Mesothelial cell of epicardium (in vitro differentiated cells): Measurements from ENCODE around the gene CIBAR2. TPM values are rescaled to one million over a fixed set of nuclear protein-coding genes. Genes with fewer than 3 reads are reported as not detected.
A peak's percentile ranks its signal among the peaks of the same experiment; 100 is the strongest.

Experiments
- DNase-seq, 2 experiments: peaks; one replicate each; pipeline ENCODE4 v3.0.0; 2021; ENCODE audit warnings: low spot score in 2 of 2; ENCODE audit not compliant: unreplicated experiment in 2 of 2
- H3K27ac Mint-ChIP-seq: 2 replicates; pipeline ENCODE4 v1.8.0; 2021; ENCODE audit warnings: mixed read lengths
- H3K27me3 Mint-ChIP-seq: 2 replicates; pipeline ENCODE4 v1.8.0; 2021; ENCODE audit warnings: low read depth, mixed read lengths
- H3K36me3 Mint-ChIP-seq: 2 replicates; pipeline ENCODE4 v1.8.0; 2021; ENCODE audit warnings: mixed read lengths
- H3K4me1 Mint-ChIP-seq: 2 replicates; pipeline ENCODE4 v1.8.0; 2021; ENCODE audit warnings: mixed read lengths
- H3K4me3 Mint-ChIP-seq: 2 replicates; pipeline ENCODE4 v1.8.0; 2021; ENCODE audit warnings: mild to moderate bottlenecking, moderate library complexity, mixed read lengths
- H3K9me3 Mint-ChIP-seq: 2 replicates; pipeline ENCODE4 v1.8.0; 2021; ENCODE audit warnings: mixed read lengths
- total RNA-seq: library from RNA; stranded (reverse); gene quantifications from 3 replicates; pipeline ENCODE4 v1.2.1, GENCODE V29; 2021
- TF ChIP-seq, protein P1 (sequence below): fragments of 200-600 bp; sonication (generic); IDR thresholded peaks from one replicate; pipeline ENCODE4 v1.5.0; 2021; ENCODE audit warnings: antibody characterized with exemption; ENCODE audit not compliant: unreplicated experiment

Gene CIBAR2
- total RNA-seq, 1 donor from 2014 or later = not detected

DNA sequence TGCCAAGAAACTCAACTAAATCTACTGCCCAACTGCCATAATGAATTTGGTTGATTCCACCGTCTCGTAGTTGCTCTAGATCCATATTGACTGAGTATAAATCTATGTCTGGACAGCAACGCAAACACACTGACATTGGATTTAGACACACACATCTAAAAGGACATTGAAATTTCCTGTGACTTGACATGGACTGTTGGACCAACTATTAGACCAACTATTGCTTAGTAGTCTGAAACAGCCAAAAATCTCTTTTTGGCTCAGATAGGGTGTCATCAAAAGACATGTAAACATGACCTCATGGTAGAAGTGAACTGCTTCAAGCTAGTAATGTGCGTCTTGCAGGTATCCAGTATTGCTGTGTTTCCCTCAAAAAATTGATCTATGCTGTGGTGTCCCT lies 53.4 kb downstream of the CIBAR2 start:
- TF ChIP-seq, protein P1, sequence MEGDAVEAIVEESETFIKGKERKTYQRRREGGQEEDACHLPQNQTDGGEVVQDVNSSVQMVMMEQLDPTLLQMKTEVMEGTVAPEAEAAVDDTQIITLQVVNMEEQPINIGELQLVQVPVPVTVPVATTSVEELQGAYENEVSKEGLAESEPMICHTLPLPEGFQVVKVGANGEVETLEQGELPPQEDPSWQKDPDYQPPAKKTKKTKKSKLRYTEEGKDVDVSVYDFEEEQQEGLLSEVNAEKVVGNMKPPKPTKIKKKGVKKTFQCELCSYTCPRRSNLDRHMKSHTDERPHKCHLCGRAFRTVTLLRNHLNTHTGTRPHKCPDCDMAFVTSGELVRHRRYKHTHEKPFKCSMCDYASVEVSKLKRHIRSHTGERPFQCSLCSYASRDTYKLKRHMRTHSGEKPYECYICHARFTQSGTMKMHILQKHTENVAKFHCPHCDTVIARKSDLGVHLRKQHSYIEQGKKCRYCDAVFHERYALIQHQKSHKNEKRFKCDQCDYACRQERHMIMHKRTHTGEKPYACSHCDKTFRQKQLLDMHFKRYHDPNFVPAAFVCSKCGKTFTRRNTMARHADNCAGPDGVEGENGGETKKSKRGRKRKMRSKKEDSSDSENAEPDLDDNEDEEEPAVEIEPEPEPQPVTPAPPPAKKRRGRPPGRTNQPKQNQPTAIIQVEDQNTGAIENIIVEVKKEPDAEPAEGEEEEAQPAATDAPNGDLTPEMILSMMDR = no peak
- peaks cover 3% of the 10 kb centered on the region for H3K27me3 Mint-ChIP-seq

DNA sequence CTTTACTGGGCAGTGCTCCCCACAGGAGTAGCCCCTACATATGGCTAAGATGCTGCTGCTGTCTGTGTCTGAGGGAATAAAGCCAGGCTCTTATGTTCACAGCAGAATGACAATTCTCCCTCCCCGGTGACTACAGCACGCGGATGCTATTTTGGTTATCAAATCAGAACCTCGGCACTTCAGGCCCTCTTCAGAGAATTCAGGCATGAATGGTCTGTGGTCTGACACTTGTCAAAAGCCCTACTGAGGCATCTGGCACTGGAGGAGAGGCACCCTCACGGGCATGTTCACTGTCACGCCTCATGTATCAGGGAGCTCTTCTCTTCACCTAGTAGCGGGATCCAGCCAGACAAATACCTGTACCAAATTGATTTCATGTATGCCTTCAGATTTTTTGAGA lies 54.3 kb downstream of the CIBAR2 start:
- TF ChIP-seq, protein P1 = no peak
- peaks cover 17% of the 10 kb centered on the region for H3K4me1 Mint-ChIP-seq
- DNase-seq = no peak
- no peak overlapping the region for H3K4me3 Mint-ChIP-seq
- H3K27ac Mint-ChIP-seq = no peak overlapping the region
- H3K27me3 Mint-ChIP-seq = peaks cover 3% of the 10 kb centered on the region
- no peaks in the 10 kb centered on the region for H3K9me3 Mint-ChIP-seq
- no peaks in the 10 kb centered on the region for H3K36me3 Mint-ChIP-seq

More for the DNA sequence above, 53.4 kb downstream of the CIBAR2 start:
- Mint-ChIP-seq H3K36me3 (no peaks in the 10 kb centered on the region), H3K4me1 (peaks cover 17% of the 10 kb centered on the region), H3K9me3 (no peaks in the 10 kb centered on the region), H3K4me3 (no peak overlapping the region), H3K27ac (no peak overlapping the region)
- no peak for DNase-seq

DNA sequence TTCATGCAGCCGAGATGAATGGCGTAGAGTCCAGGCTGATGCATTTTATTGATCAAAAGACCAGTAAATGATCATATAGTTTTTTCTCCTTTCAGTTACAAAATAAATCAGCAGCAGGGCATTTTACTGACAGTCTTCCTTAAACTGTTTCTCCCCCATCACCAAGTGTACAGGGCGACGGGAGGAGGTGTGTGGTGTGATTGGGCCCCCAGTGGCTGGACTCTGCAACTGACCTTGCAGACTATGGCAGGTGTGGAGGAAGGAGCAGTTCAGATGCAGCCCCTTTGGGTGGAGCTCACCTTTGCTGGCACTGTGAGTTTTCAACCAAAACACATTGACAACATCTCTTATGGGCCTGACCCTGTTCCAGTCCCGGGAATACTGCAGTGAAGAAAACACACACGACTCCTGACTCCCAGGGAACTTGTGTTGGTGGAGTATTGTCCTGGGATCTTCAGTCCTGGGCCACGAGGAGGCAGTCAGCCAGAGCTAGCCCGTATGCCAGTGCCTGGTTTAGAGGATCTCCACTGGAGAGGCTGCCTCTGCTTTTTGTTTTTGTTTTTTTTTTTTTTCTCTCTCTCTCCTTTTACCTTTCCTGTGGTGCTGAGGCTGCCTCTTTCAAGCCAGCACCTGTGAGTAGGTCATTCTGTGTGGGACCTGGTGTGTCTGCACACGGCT lies 54.9 kb downstream of the CIBAR2 start:
- Mint-ChIP-seq H3K27ac (no peak overlapping the region), H3K27me3 (peaks cover 3% of the 10 kb centered on the region), H3K4me3 (no peak overlapping the region), H3K9me3 (no peaks in the 10 kb centered on the region), H3K4me1 (peaks cover 17% of the 10 kb centered on the region), H3K36me3 (no peaks in the 10 kb centered on the region)
- no peak for DNase-seq
- TF ChIP-seq, protein P1 = no peak

DNA sequence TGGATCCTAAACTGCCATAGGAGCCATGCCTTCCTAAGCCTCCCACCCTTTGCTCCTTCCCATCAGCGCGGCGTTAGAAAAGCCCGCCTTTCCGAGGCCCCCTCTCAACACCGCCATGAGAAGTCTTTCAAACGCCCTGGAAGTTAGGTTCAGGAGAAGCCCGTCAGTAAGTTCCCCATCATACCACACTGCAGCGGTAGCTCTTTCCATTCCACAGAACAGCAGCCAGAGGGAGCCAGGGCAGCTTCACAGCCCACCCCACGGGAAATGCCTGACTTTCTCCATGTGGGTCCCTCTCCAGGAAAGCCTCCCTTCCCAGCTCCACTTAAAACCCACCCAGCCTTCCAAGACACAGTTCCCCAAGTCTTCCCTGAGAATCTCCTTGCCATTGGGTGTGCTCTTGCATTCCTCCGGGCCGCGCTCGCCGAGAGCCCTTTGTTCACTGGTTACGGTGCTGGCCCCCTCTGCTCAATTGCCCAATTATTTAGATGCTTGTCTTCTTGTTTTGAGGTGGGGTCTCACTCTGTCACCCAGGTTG lies 56.0 kb downstream of the CIBAR2 start:
- Mint-ChIP-seq H3K36me3 (no peaks in the 10 kb centered on the region), H3K4me1 (peaks cover 20% of the 10 kb centered on the region), H3K4me3 (peak overlapping the region; percentile 32), H3K27ac (peak overlapping the region; percentile 88), H3K9me3 (no peaks in the 10 kb centered on the region), H3K27me3 (peaks cover 3% of the 10 kb centered on the region)
- DNase-seq = no peak
- TF ChIP-seq, protein P1 = no peak

DNA sequence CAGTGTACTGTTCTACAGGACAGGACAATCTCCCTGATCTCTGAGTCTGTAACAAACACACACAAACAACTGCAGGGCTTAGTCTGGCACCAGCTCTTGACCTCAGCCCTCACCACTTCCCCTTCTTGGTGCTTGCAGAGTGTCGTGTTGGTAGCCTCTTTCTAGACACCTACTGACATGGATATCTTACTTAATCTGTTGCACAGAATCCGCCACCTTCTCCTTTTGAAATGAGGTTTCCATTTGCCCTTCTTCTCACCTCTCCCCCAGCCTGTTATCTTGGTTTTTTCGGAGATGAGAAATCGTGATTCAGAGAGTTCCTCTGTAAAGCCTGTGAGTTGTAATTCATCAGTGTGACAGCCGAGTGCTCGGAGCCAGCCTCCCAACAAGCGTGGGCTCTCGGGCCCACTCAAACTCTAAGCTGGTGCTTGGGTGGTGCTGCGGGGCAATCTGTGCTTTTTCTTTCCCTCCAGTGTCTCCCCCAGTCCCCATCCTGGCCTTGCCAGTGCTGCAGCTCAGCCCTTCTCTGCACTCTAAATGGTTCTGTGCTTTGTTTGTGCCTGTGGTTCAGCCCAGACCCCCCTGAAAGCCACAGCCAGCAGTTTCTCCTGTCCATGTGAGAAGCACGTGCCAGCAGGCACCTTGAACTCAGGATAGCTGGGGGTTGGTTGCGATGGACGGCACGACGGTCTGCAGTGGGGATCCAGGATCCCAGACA lies 56.6 kb downstream of the CIBAR2 start:
- Mint-ChIP-seq H3K36me3 (no peaks in the 10 kb centered on the region), H3K9me3 (no peaks in the 10 kb centered on the region), H3K4me3 (peak overlapping the region; percentile 32), H3K27me3 (peaks cover 3% of the 10 kb centered on the region), H3K4me1 (peaks cover 21% of the 10 kb centered on the region), H3K27ac (peak overlapping the region; percentile 88)
- DNase-seq = no peak
- TF ChIP-seq, protein P1 = no peak
